HEK293T (cell line): ENCODE measurements around the gene STH.

Experiments used
- CTCF ChIA-PET: fragments of 350-600 bp; formaldehyde crosslinking; extraction: SDS; loops from one replicate; lab custom pipeline; 2021; ENCODE audit warnings: antibody characterized with exemption, inconsistent platforms; lab: Yijun Ruan, JAX
- POLR2A ChIA-PET: fragments of 350-600 bp; formaldehyde crosslinking; extraction: SDS; loops from one replicate; lab custom pipeline; 2020; ENCODE audit warnings: antibody characterized with exemption, inconsistent platforms; lab: Yijun Ruan, JAX
- DNase-seq: peaks from one replicate; pipeline ENCODE4 v3.0.0; 2012; ENCODE audit warnings: mixed read lengths; ENCODE audit errors: extremely low spot score
- ARNT ChIP-seq: fragments of 450-650 bp; IDR thresholded peaks from 2 replicates; pipeline ENCODE4 v1.6.1; 2017; ENCODE audit warnings: mild to moderate bottlenecking
- BHLHE40 ChIP-seq: fragments of 450-650 bp; IDR thresholded peaks from 2 replicates; pipeline ENCODE4 v1.6.1; 2016; ENCODE audit warnings: mild to moderate bottlenecking, moderate library complexity, borderline replicate concordance
- CTBP1 ChIP-seq: fragments of 450-650 bp; IDR thresholded peaks from 2 replicates; pipeline ENCODE4 v1.6.1; 2016; ENCODE audit warnings: borderline replicate concordance
- ELF4 ChIP-seq: fragments of 450-650 bp; IDR thresholded peaks from 2 replicates; pipeline ENCODE4 v1.6.1; 2017; ENCODE audit warnings: antibody characterized with exemption
- FOXA1 ChIP-seq: fragments of 450-650 bp; IDR thresholded peaks from 2 replicates; pipeline ENCODE4 v1.6.1; 2016; ENCODE audit warnings: mild to moderate bottlenecking
- FOXK2 ChIP-seq: fragments of 450-650 bp; IDR thresholded peaks from 2 replicates; pipeline ENCODE4 v1.6.1; 2016; ENCODE audit warnings: mild to moderate bottlenecking
- FOXM1 ChIP-seq: fragments of 450-650 bp; IDR thresholded peaks from 2 replicates; pipeline ENCODE4 v1.6.1; 2017; ENCODE audit warnings: mild to moderate bottlenecking, borderline replicate concordance
- HDGF ChIP-seq: fragments of 450-650 bp; IDR thresholded peaks from 2 replicates; pipeline ENCODE4 v1.6.1; 2017; ENCODE audit warnings: antibody characterized with exemption, borderline replicate concordance
- L3MBTL2 ChIP-seq: fragments of 450-650 bp; conservative IDR thresholded peaks from 2 replicates; pipeline ENCODE4 v1.6.1; 2016; ENCODE audit warnings: mild to moderate bottlenecking
- LEF1 ChIP-seq: fragments of 450-650 bp; IDR thresholded peaks from 2 replicates; pipeline ENCODE4 v1.6.1; 2017; ENCODE audit warnings: mild to moderate bottlenecking, borderline replicate concordance
- NFRKB ChIP-seq: fragments of 450-650 bp; IDR thresholded peaks from 2 replicates; pipeline ENCODE4 v1.6.1; 2016; ENCODE audit warnings: mild to moderate bottlenecking, moderate library complexity
- PKNOX1 ChIP-seq: fragments of 450-650 bp; IDR thresholded peaks from 2 replicates; pipeline ENCODE4 v1.6.1; 2016
- SP1 ChIP-seq: fragments of 450-650 bp; IDR thresholded peaks from 2 replicates; pipeline ENCODE4 v1.6.1; 2017
- SUZ12 ChIP-seq: fragments of 450-650 bp; IDR thresholded peaks from 2 replicates; pipeline ENCODE4 v1.6.1; 2016; ENCODE audit warnings: mild to moderate bottlenecking
- TARDBP ChIP-seq: fragments of 450-650 bp; IDR thresholded peaks from 2 replicates; pipeline ENCODE4 v1.6.1; 2016
- ZNF384 ChIP-seq: fragments of 450-650 bp; IDR thresholded peaks from 2 replicates; pipeline ENCODE4 v1.6.1; 2016

STH gene

DNA sequence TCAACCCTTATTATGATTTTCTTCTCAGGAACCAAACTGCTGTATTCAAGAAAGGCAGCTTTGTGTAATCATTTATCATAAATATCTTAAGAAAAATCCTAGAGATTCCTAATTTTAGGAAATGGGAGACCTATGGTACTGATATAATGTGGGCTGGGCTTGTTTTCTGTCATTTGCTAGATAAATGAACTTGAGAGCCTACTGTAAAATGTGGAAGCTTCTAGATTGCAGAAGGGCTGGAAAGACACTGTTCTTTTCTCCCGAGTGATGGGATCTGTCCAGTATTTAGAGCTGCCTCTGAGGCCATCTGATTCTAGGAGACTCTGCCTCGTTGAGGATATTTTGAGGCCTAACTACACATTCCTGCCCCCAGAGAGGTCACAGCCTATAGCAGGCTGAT is 19.9 kb upstream of the STH start:
- TF ChIP-seq CTBP1 (no peak), ARNT (no peak), ZNF384 (no peak), FOXK2 (no peak), FOXA1 (no peak), PKNOX1 (no peak), HDGF (no peak), FOXM1 (no peak), LEF1 (no peak), SP1 (no peak), L3MBTL2 (no peak), SUZ12 (no peak), TARDBP (no peak), NFRKB (no peak), BHLHE40 (no peak), ELF4 (no peak)
- no peak for DNase-seq
- CTCF ChIA-PET, result interaction anchor here (1.9 kb wide), 1 partner anchor 30 kb away, joined by 8 read pairs; no protein-coding TSS in a partner anchor
- POLR2A ChIA-PET, result no interaction called here

DNA sequence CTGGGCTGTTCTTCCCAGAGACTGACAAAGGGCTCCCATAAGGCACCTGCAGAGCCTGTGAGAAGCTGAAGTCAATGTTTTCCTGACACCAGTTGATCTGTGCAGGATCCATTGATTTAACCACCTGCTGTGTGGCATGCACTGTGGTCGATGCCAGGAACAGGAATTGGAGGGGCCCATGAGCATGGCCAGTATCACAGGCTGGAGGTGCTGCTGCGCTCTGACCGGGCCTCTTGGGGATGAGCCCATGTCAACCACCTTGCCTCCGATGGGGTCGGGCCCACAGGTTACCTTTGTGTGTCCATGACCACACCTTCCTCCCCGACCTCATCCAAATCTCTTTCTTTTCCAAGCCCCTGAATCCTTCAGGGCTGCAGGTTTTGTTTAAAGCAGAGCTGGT is 18.2 kb upstream of the STH start:
- ChIA-PET POLR2A (no interaction called here), CTCF (interaction anchor here (1.9 kb wide), 1 partner anchor 32 kb away, joined by 8 read pairs; no protein-coding TSS in a partner anchor)
- TF ChIP-seq NFRKB (no peak), SUZ12 (no peak), FOXK2 (no peak), FOXM1 (no peak), PKNOX1 (no peak), TARDBP (no peak), ZNF384 (no peak), HDGF (no peak), L3MBTL2 (no peak), SP1 (no peak), ARNT (no peak), LEF1 (no peak), FOXA1 (no peak), BHLHE40 (no peak)
- DNase-seq, result no peak

GRCh38 chr17:45981306-45981705 is 17.7 kb upstream of the STH start:
- ChIA-PET POLR2A (no interaction called here), CTCF (interaction anchor here (1.1 kb wide), 1 partner anchor 20 kb away, joined by 3 read pairs; no protein-coding TSS in a partner anchor)

GRCh38 chr17:45982791-45983613 is 16.0 kb upstream of the STH start:
- TF ChIP-seq ELF4, result no peak
- TF ChIP-seq BHLHE40, result no peak
- TF ChIP-seq L3MBTL2, result no peak
- no peak for TF ChIP-seq SP1
- TF ChIP-seq SUZ12, result no peak
- no peak for TF ChIP-seq ZNF384
- no peak for TF ChIP-seq NFRKB
- no peak for TF ChIP-seq TARDBP
- TF ChIP-seq LEF1, result no peak
- TF ChIP-seq HDGF, result no peak
- no peak for TF ChIP-seq FOXA1
- no peak for TF ChIP-seq PKNOX1
- ChIA-PET CTCF (interaction anchor here (0.6 kb wide), 1 partner anchor 72 kb away, joined by 4 read pairs; no protein-coding TSS in a partner anchor), POLR2A (no interaction called here)
- no peak for DNase-seq

More at GRCh38 chr17:45981306-45981705, 17.7 kb upstream of the STH start:
- no peak for DNase-seq
- TF ChIP-seq FOXK2 (no peak), TARDBP (no peak), SP1 (no peak), NFRKB (no peak), LEF1 (no peak)

DNA sequence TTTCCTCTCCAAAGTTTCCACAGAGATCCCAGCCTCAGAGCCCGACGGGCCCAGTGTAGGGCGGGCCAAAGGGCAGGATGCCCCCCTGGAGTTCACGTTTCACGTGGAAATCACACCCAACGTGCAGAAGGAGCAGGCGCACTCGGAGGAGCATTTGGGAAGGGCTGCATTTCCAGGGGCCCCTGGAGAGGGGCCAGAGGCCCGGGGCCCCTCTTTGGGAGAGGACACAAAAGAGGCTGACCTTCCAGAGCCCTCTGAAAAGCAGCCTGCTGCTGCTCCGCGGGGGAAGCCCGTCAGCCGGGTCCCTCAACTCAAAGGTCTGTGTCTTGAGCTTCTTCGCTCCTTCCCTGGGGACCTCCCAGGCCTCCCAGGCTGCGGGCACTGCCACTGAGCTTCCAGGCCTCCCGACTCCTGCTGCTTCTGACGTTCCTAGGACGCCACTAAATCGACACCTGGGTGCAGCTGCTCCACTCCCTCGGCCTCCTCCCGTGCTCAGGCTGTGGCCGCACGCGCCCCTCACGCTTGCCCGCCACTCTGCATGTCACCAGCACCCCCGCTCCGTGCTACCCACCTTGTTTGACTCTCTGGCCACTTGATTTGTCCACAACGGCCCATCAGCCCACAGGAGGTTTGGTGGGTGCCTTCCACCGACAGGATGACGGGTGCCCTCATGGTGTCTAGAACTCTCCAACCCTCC is 15.3 kb upstream of the STH start:
- POLR2A ChIA-PET, result no interaction called here
- TF ChIP-seq ZNF384, result no peak
- TF ChIP-seq PKNOX1, result no peak
- no peak for TF ChIP-seq ARNT
- TF ChIP-seq ELF4, result no peak
- TF ChIP-seq FOXA1, result no peak
- no peak for TF ChIP-seq SP1
- TF ChIP-seq FOXK2, result no peak
- TF ChIP-seq BHLHE40, result no peak
- no peak for TF ChIP-seq FOXM1
- TF ChIP-seq HDGF, result no peak
- no peak for TF ChIP-seq CTBP1
- TF ChIP-seq LEF1, result no peak
- no peak for TF ChIP-seq L3MBTL2
- no peak for TF ChIP-seq SUZ12
- no peak for TF ChIP-seq NFRKB
- TF ChIP-seq TARDBP, result no peak
- CTCF ChIA-PET, result interaction anchor here (0.6 kb wide), 1 partner anchor 73 kb away, joined by 4 read pairs; no protein-coding TSS in a partner anchor
- no peak for DNase-seq
